ENCODE results near the gene TRPC3.

- no peak for TF ChIP-seq POLR2A (IDR thresholded peaks at IDR 0.05)
- TF ChIP-seq CTCF (IDR thresholded peaks at IDR 0.05): no peak
Measured at GRCh38 chr4:121842862-121843261, 109.0 kb downstream of the TRPC3 start.
